ENCODE measurements around the gene L1CAM. TPM values are rescaled to one million over a fixed set of nuclear protein-coding genes. Genes with fewer than 3 reads are reported as not detected.

Gene L1CAM
- polyA plus RNA-seq, 3 donors from 2014 or later, result not detected

DNA sequence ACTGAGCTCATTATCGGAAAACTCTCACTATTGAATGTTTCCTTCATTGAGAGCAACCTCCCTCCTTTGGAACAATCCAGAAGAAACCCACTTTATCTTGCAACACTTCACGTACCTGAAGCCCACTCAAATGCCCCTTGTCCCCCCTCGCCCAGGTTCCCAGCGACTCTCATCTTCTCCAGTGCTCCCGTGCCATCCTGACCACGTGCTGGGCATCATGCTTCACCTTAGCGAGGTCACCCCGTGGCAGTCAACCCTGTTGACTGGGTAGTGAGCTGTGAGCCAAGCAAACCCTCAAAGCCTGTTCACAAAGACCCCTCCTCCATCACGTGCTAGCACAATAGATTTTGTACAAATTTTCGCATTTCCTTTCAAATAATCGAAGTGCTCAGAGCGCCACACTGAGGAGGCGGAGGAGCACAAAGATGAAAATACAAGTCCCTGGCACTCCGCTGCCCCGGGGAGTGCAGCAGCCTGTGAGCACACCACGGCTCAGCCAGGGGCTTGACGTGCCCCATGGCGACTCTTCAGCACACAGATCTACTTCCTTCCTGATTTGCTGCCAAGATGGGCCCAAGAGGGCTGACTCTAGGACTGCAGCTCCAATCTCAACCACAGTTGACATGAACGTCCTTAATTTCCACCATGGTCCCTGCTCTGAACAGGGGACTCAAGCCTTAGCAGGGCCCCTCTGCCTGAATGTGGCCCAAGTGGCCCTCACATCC is 71.2 kb downstream of the L1CAM start:
- peak overlapping the region; percentile 20 to 58 (median 33) for H3K4me3 Mint-ChIP-seq
- peaks cover 34 to 68% of the 10 kb centered on the region in 2 donors for H3K4me1 Mint-ChIP-seq
- peak overlapping the region; percentile 19 to 86 (median 79) for H3K27ac Mint-ChIP-seq
- peaks cover 10 to 16% (median 10%) of the 10 kb centered on the region in 3 donors for H3K27me3 Mint-ChIP-seq (ENCODE audit: low read depth in 3 of 3)
- no peaks in the 10 kb centered on the region for H3K9me3 Mint-ChIP-seq
- no peaks in the 10 kb centered on the region for H3K36me3 Mint-ChIP-seq
- no peak for DNase-seq

DNA sequence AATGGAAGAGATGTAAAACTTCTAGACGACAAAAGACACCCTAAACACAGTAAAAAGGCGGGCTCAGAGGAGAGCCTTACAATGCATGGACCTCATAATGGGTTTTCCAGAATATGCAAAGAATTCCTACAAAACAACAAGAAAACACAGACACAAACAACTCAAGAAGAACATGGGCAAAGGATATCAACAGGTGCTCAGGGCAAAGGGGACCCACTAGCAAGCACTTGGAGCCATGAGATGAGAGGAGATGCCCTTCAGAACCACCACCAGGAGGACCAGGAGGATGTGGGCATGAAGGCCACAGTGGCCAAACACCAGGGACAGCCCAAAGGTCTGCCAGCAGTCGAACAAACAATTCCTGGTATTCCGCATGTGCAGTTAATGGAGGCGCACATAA is 72.8 kb downstream of the L1CAM start:
- peaks cover 9 to 15% (median 10%) of the 10 kb centered on the region in 3 donors for H3K27me3 Mint-ChIP-seq (ENCODE audit: low read depth in 3 of 3)
- H3K27ac Mint-ChIP-seq, result peak overlapping the region in 3 of 6 donors; percentile 23 to 63 (median 39)
- peaks cover 28 to 59% of the 10 kb centered on the region in 2 donors for H3K4me1 Mint-ChIP-seq
- H3K36me3 Mint-ChIP-seq, result no peaks in the 10 kb centered on the region
- no peaks in the 10 kb centered on the region for H3K9me3 Mint-ChIP-seq
- DNase-seq, result no peak
- H3K4me3 Mint-ChIP-seq, result no peak overlapping the region

GRCh38 chrX:153812220-153812619 is 73.8 kb downstream of the L1CAM start:
- peaks cover 21 to 49% of the 10 kb centered on the region in 2 donors for H3K4me1 Mint-ChIP-seq
- H3K27me3 Mint-ChIP-seq (ENCODE audit: low read depth in 3 of 3), result peaks cover 6 to 10% (median 8%) of the 10 kb centered on the region in 3 donors
- DNase-seq, result no peak
- H3K9me3 Mint-ChIP-seq, result no peaks in the 10 kb centered on the region
- H3K4me3 Mint-ChIP-seq, result no peak overlapping the region
- no peaks in the 10 kb centered on the region for H3K36me3 Mint-ChIP-seq
- no peak overlapping the region for H3K27ac Mint-ChIP-seq

Other genes with a start within 250 kb of the L1CAM start
- gene DUSP9, start 239.0 kb downstream of the L1CAM start, polyA plus RNA-seq, result not detected
- not detected for gene PNCK, start 212.4 kb downstream of the L1CAM start, polyA plus RNA-seq
- under 1 TPM in 2 of 3 donors, not detected in 1; 0.07 to 0.09 TPM for gene SLC6A8, start 198.2 kb downstream of the L1CAM start, polyA plus RNA-seq
- gene BCAP31, start 161.8 kb downstream of the L1CAM start, polyA plus RNA-seq, result 100 to 1,000 TPM; 367 to 491 (median 373) TPM
- 1 to 10 TPM; 1.7 to 3.2 (median 2.0) TPM for gene ABCD1, start 161.3 kb downstream of the L1CAM start, polyA plus RNA-seq
- not detected for gene PLXNB3, start 121.9 kb downstream of the L1CAM start, polyA plus RNA-seq
- not detected for gene SRPK3, start 105.1 kb downstream of the L1CAM start, polyA plus RNA-seq
- 100 to 1,000 TPM in 2 of 3 donors, 10 to 100 TPM in 1; 95.6 to 131 (median 118) TPM for gene IDH3G, start 91.8 kb downstream of the L1CAM start, polyA plus RNA-seq
- 100 to 1,000 TPM; 535 to 803 (median 726) TPM for gene SSR4, start 91.5 kb downstream of the L1CAM start, polyA plus RNA-seq
- 10 to 100 TPM in 1 of 3 donors, 1 to 10 TPM in 1, under 1 TPM in 1; 0.93 to 11.4 (median 6.1) TPM for gene PDZD4, start 55.6 kb downstream of the L1CAM start, polyA plus RNA-seq
- not detected for gene AVPR2, start 18.5 kb upstream of the L1CAM start, polyA plus RNA-seq
- 100 to 1,000 TPM in 1 of 3 donors, 10 to 100 TPM in 2; 54.6 to 122 (median 75.7) TPM for gene ARHGAP4, start 40.1 kb upstream of the L1CAM start, polyA plus RNA-seq
- 100 to 1,000 TPM in 2 of 3 donors, 10 to 100 TPM in 1; 70.6 to 126 (median 104) TPM for gene NAA10, start 48.9 kb upstream of the L1CAM start, polyA plus RNA-seq
- 1 to 10 TPM in 1 of 3 donors, under 1 TPM in 1, not detected in 1; 0.93 to 3.1 TPM for gene RENBP, start 58.5 kb upstream of the L1CAM start, polyA plus RNA-seq
- gene HCFC1, start 85.6 kb upstream of the L1CAM start, polyA plus RNA-seq, result 10 to 100 TPM in 1 of 3 donors, 1 to 10 TPM in 2; 1.0 to 14.6 (median 2.9) TPM
- 10 to 100 TPM in 1 of 3 donors, 1 to 10 TPM in 2; 4.1 to 17.5 (median 5.2) TPM for gene TMEM187, start 86.6 kb upstream of the L1CAM start, polyA plus RNA-seq
- 10 to 100 TPM; 39.0 to 81.9 (median 46.6) TPM for gene IRAK1, start 133.7 kb upstream of the L1CAM start, polyA plus RNA-seq
- gene MECP2, start 211.5 kb upstream of the L1CAM start, polyA plus RNA-seq, result 10 to 100 TPM; 11.4 to 31.5 (median 18.3) TPM